Osteoblast (primary cell): ENCODE results near the gene SHOC2. TPM values are rescaled to one million over a fixed set of nuclear protein-coding genes. Genes with fewer than 3 reads are reported as not detected.

Experiments
- DNase-seq: peaks from one replicate; pipeline ENCODE4 v3.0.0; 2011; ENCODE audit warnings: low spot score, mixed read lengths; ENCODE audit not compliant: insufficient read length; ENCODE audit errors: missing footprints
- H2AFZ ChIP-seq: 2 replicates; pipeline ENCODE4 v1.6.0; 2011; ENCODE audit warnings: mild to moderate bottlenecking, low read length
- H3K27ac ChIP-seq: 2 replicates; pipeline ENCODE4 v1.5.1; 2011; ENCODE audit warnings: mild to moderate bottlenecking, low read depth, low read length, moderate library complexity
- H3K27me3 ChIP-seq: 2 replicates; pipeline ENCODE4 v1.6.0; 2012; ENCODE audit warnings: mild to moderate bottlenecking, control low read depth, inconsistent platforms, low read length, moderate library complexity; ENCODE audit not compliant: insufficient read depth
- H3K36me3 ChIP-seq: 2 replicates; pipeline ENCODE4 v1.5.1; 2011; ENCODE audit warnings: mild to moderate bottlenecking, low read length, control low read depth, moderate library complexity; ENCODE audit not compliant: insufficient read depth
- H3K4me1 ChIP-seq: 2 replicates; pipeline ENCODE4 v1.5.1; 2011; ENCODE audit warnings: mild to moderate bottlenecking, low read length, control low read depth, moderate library complexity; ENCODE audit not compliant: insufficient read depth
- H3K4me2 ChIP-seq: 2 replicates; pipeline ENCODE4 v1.6.0; 2011; ENCODE audit warnings: mild to moderate bottlenecking, low read length; ENCODE audit not compliant: insufficient read depth
- H3K4me3 ChIP-seq: fragments of 200-600 bp; sonication (generic); 3 replicates; pipeline ENCODE4 v1.5.1; 2012; ENCODE audit warnings: mild to moderate bottlenecking, low read length, inconsistent platforms; ENCODE audit not compliant: insufficient read depth
- H3K79me2 ChIP-seq: 2 replicates; pipeline ENCODE4 v1.6.0; 2012; ENCODE audit warnings: mild to moderate bottlenecking, low read length, control low read depth, inconsistent platforms; ENCODE audit not compliant: insufficient read depth
- H3K9me3 ChIP-seq: 2 replicates; pipeline ENCODE4 v1.5.1; 2011; ENCODE audit warnings: low read depth, low read length, control low read depth
- H4K20me1 ChIP-seq: 2 replicates; pipeline ENCODE4 v1.6.0; 2012; ENCODE audit warnings: mild to moderate bottlenecking, low read length, control low read depth; ENCODE audit not compliant: insufficient read depth
- total RNA-seq: library from RNA; depleted of rRNA; stranded (reverse); fragments of >200 nt; gene quantifications from 2 replicates; pipeline ENCODE4 v1.2.3, GENCODE V29; 2012
- TF ChIP-seq, protein P1 (sequence below): IDR thresholded peaks from 2 replicates; pipeline ENCODE4 v1.5.1; 2011; ENCODE audit warnings: mild to moderate bottlenecking, low read depth, low read length, moderate library complexity; ENCODE audit errors: extremely low read depth

SHOC2 gene
- total RNA-seq, 1 donor = 73.8 TPM

DNA sequence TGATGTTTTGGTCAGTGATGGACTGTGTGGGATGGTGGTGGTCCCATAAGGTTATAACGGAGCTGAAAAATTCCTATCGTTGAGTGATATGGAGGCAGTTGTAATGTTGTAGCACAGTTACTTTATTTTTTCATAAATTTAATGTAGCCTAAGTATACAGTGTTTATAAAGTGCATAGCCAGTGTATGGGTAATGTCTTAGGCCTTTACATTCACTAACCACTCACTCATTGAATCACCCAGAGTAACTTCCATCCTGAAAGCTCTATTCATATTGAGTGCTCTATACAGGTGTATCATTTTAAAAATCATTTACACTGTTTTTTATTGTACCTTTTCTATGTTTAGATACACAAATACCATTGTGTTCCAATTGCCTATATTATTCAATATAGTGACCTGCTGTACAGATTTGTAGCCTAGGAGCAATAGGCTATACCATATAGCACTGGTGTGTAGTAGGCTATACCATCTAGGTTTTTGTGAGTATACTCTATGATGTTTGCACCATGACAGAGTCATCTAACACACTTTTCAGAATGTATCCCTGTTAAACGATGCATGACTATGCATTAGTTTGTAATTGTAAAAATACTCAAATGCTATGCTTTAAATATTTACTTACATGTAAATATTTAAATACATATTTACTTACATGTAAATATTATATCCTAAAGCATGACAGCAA is 26.7 kb upstream of the SHOC2 start:
- Histone ChIP-seq H4K20me1 (no peaks in the 10 kb centered on the region), H2AFZ (no peak overlapping the region), H3K4me1 (peaks cover 8% of the 10 kb centered on the region), H3K36me3 (peaks cover 53% of the 10 kb centered on the region), H3K9me3 (no peaks in the 10 kb centered on the region), H3K27me3 (no peaks in the 10 kb centered on the region), H3K79me2 (peaks cover 13% of the 10 kb centered on the region), H3K27ac (no peak overlapping the region), H3K4me2 (no peak overlapping the region), H3K4me3 (no peak overlapping the region)
- no peak for DNase-seq
- TF ChIP-seq, protein P1, sequence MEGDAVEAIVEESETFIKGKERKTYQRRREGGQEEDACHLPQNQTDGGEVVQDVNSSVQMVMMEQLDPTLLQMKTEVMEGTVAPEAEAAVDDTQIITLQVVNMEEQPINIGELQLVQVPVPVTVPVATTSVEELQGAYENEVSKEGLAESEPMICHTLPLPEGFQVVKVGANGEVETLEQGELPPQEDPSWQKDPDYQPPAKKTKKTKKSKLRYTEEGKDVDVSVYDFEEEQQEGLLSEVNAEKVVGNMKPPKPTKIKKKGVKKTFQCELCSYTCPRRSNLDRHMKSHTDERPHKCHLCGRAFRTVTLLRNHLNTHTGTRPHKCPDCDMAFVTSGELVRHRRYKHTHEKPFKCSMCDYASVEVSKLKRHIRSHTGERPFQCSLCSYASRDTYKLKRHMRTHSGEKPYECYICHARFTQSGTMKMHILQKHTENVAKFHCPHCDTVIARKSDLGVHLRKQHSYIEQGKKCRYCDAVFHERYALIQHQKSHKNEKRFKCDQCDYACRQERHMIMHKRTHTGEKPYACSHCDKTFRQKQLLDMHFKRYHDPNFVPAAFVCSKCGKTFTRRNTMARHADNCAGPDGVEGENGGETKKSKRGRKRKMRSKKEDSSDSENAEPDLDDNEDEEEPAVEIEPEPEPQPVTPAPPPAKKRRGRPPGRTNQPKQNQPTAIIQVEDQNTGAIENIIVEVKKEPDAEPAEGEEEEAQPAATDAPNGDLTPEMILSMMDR = no peak

DNA sequence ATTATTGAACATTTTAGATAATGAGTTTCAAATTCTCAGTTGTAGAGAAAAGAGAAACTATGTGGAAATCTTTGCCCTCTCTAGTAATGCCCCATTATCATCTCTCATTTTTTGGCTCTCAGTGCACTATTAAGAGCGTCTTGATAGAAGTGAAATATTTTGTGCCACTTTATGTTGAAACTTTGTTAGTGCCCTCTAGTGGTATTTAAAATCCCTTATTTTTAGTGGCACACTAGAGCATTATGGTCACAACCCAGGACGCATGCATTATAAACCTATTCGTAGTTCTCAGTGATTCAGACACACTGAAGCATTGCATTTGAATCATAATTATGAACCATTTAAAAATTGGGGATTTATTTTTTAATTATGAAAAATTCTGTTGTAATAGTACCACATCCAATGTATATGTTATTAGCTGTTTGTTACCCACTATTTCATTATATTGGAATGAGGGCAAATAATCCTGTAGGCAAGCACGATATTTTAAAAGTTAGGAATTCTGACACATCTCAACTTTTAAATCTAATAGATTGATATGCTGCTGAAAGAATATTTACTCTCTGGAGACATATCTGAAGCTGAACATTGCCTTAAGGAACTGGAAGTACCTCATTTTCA is 25.7 kb upstream of the SHOC2 start:
- H3K27ac ChIP-seq = no peak overlapping the region
- peaks cover 17% of the 10 kb centered on the region for H3K4me1 ChIP-seq
- no peaks in the 10 kb centered on the region for H3K9me3 ChIP-seq
- TF ChIP-seq, protein P1 = peak; percentile 58
- no peaks in the 10 kb centered on the region for H3K27me3 ChIP-seq
- no peaks in the 10 kb centered on the region for H4K20me1 ChIP-seq
- no peak overlapping the region for H3K4me3 ChIP-seq
- no peak for DNase-seq
- H3K79me2 ChIP-seq = peaks cover 13% of the 10 kb centered on the region
- no peak overlapping the region for H2AFZ ChIP-seq
- peaks cover 56% of the 10 kb centered on the region for H3K36me3 ChIP-seq
- H3K4me2 ChIP-seq = no peak overlapping the region

DNA sequence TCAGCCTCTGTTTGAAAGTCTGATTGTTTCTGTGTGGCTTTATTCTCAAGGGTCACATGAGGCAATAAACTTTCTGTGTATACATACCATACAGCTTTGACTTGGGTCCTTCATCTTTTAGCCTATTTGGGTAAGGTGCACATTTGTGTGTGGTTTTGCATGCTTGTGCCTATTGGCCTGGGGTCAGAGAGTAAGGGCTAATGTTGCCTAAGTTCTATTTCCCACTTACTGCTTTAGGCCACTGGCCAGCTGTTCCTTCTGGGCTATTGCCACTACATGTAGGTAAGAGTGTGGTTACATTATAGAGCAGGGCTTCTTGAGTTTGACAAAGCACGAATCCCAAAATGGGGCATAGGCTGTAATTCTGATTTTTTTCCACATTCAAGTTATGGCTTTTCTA is 22.2 kb upstream of the SHOC2 start:
- H3K27me3 ChIP-seq = no peaks in the 10 kb centered on the region
- DNase-seq = no peak
- no peaks in the 10 kb centered on the region for H4K20me1 ChIP-seq
- H3K27ac ChIP-seq = no peak overlapping the region
- H3K9me3 ChIP-seq = no peaks in the 10 kb centered on the region
- no peak overlapping the region for H3K4me3 ChIP-seq
- H3K4me2 ChIP-seq = no peak overlapping the region
- TF ChIP-seq, protein P1 = no peak
- H2AFZ ChIP-seq = no peak overlapping the region
- H3K4me1 ChIP-seq = peaks cover 22% of the 10 kb centered on the region
- peaks cover 13% of the 10 kb centered on the region for H3K79me2 ChIP-seq
- H3K36me3 ChIP-seq = peaks cover 61% of the 10 kb centered on the region

DNA sequence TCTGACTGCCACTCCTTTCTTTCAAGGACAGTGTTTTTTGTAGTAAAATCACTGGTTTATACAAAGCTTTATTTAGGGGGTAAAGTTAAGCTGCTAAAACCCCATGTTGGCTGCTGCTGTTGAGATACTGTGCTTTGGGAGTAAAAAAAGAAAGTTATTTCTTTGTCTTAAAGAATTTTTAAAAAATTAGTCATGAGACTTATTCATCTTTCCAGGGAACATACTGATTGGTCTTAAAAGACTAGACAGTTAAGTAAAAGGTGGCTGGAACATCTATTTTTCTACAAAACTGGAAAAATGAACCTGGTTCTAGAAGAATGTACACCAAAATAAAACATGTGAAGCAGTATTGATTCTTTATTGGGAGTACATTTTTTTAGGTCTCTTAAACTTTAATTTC is 21.0 kb upstream of the SHOC2 start:
- Histone ChIP-seq H3K27ac (peak overlapping the region; percentile 31), H2AFZ (no peak overlapping the region), H3K4me2 (no peak overlapping the region)

More for the DNA sequence above, 21.0 kb upstream of the SHOC2 start:
- DNase-seq = no peak
- H3K27me3 ChIP-seq = no peaks in the 10 kb centered on the region
- H3K4me1 ChIP-seq = peaks cover 30% of the 10 kb centered on the region
- TF ChIP-seq, protein P1 = no peak
- no peaks in the 10 kb centered on the region for H4K20me1 ChIP-seq
- no peaks in the 10 kb centered on the region for H3K9me3 ChIP-seq
- peaks cover 53% of the 10 kb centered on the region for H3K36me3 ChIP-seq
- H3K79me2 ChIP-seq = peaks cover 13% of the 10 kb centered on the region
- H3K4me3 ChIP-seq = no peak overlapping the region
